C4-2B (cell line): ENCODE results near the gene SEPTIN5.
A peak's percentile ranks its signal among the peaks of the same experiment; 100 is the strongest.

Experiments used
- H3K27ac ChIP-seq: fragments of 450-650 bp; 2 replicates; pipeline ENCODE4 v1.5.1; 2017
- CTCF ChIP-seq: fragments of 450-650 bp; conservative IDR thresholded peaks from 2 replicates; pipeline ENCODE4 v1.5.1; 2017; ENCODE audit warnings: mild to moderate bottlenecking
- ZFX ChIP-seq: fragments of 450-650 bp; IDR thresholded peaks from 2 replicates; pipeline ENCODE4 v1.6.1; 2017

The SEPTIN5 gene

GRCh38 chr22:19740586-19740985 is 26.3 kb downstream of the SEPTIN5 start:
- TF ChIP-seq CTCF (no peak), ZFX (no peak)
- H3K27ac ChIP-seq: no peak overlapping the region

GRCh38 chr22:19741053-19741452 is 26.8 kb downstream of the SEPTIN5 start:
- H3K27ac ChIP-seq: no peak overlapping the region
- no peak for TF ChIP-seq CTCF
- TF ChIP-seq ZFX: no peak

DNA sequence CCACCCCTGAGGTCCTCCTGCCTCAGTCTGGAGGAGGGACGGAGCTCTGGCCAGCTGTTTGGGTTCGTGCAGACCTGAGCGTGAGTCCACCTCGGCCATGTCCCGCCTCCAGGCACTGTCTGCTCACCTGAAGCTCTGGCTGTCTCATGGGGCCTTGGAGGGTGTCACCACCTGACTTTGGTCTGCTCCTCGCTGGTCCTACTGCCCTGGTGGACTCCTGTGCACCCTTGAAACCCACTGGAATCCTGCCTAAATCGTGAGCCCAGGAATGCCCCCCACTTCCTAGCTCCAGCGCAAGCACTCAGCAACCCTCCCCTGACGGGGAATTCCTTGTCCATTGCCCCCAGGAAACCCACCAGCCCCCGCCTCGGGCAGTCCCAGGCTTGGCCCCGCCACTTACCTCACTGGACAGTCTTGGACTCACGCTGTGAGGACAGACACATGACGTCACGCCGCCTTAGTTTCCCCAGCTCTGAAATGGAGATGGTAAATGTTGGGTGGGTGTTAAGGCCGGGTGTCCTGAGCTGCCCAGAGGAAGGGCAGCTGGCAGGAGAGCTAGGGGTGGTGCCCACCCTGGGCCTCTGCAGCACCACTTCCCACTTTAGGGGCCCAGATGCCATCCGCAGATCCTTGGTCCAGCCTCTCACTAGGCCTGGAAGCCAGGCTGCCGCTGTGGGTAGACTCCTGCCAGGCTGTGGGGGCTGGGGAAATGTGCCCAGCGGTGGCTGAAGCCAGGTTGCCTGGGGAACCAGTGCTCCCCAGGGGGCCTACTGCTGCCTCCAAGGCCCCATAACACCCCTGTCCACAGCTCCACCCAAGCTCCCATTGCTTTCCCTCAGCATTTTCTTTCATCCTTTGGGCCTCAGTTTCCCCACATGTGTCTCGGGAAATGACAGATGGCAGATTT is 28.1 kb downstream of the SEPTIN5 start:
- no peak overlapping the region for H3K27ac ChIP-seq
- TF ChIP-seq ZFX: no peak
- no peak for TF ChIP-seq CTCF

GRCh38 chr22:19743081-19743480 is 28.8 kb downstream of the SEPTIN5 start:
- no peak overlapping the region for H3K27ac ChIP-seq
- TF ChIP-seq ZFX (no peak), CTCF (no peak)

- TF ChIP-seq CTCF (no peak), ZFX (no peak)
- H3K27ac ChIP-seq: peak overlapping the region; percentile 6
Observed at GRCh38 chr22:19743651-19744050, 29.3 kb downstream of the SEPTIN5 start.

DNA sequence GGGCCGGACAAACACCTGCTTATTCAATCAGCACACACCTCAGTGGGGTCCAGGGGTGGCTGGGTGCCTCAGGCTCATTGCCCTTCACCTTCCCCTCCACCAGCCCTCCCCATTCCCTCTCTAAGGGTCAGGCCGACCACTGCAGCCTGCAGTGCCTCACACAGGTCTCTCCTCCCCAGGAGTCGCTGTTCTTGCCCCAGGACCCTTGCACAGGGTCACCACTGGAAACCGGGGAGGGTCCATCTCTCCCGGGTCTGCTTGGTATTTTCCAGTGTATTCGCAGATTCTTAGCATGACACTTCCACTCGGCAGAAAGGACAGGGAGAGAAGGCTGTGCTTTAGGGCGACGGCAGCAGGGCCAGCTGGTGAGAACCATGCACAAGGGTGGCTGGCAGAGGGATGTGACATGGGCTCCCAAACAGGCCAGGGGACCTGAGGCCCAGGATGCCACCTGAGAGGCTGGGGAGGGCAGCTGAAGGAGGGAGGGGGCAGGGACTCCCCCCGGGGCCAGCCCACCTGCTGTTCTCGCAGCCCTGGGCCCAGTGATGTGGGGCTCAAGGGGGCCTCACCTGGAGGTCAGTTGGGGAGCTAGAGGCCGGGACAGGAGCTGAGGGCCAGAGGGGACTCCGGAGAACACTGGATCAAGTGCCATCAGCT is 30.2 kb downstream of the SEPTIN5 start:
- no peak for TF ChIP-seq ZFX
- TF ChIP-seq CTCF: no peak
- H3K27ac ChIP-seq: peak overlapping the region; percentile 6
